Measurements from ENCODE around the gene MBD3L4.

The MBD3L4 gene

DNA sequence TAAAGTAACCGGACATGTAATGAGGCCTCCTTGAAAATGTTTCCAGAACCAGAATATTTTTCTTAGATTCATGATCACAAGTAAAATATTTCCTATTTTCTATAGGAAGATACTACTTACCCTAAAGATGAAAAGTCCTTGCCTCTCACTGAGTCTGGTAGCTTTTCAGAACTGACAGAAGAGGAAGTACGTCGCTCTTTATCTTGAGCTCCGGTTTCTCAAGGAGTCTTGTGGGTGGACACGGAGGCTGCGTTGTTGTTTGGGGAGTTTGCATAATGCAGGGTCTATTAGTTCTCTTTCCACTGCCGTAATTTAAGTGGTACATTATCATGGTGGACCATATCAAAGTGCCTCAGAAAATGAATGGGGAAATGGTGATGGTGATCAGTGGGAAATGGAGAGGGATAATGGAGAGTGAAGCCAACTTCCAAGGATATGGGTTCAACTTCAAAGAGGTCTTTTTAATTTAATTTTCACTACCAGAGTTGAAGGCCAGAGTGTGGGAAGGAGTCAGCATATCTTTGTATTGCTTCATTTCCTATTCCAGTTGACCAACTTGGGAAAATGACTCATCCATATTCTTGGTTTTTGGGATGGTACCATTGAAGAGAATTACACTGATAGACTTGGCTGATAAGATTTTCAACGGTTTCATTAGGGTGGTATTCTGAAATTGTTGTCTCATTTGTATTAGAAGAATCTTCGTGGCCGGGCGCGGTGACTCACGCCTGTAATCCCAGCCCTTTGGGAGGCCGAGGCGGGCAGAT, 42.1 kb downstream of the MBD3L4 start:
- no peak overlapping the region for H3K4me2 ChIP-seq (ENCODE audit: insufficient read depth, low read length)
- H3K36me3 ChIP-seq (ENCODE audit: insufficient read depth, low read length) = no peaks in the 10 kb centered on the region
- no peaks in the 10 kb centered on the region for H3K27me3 ChIP-seq (ENCODE audit: insufficient read depth, low read length, poor library complexity)
- H3K4me3 ChIP-seq (ENCODE audit: low read depth in 1 of 2, low read length in 2 of 2) = no peak overlapping the region
- H3K79me2 ChIP-seq (ENCODE audit: insufficient read depth, low read length) = no peaks in the 10 kb centered on the region
- no peaks in the 10 kb centered on the region for H3K9me3 ChIP-seq (ENCODE audit: insufficient read depth, low read length, severe bottlenecking)
- H3K4me1 ChIP-seq (ENCODE audit: insufficient read depth, low read length) = no peaks in the 10 kb centered on the region
- no peak overlapping the region for H3K9ac ChIP-seq (ENCODE audit: low read depth, low read length)
- no peak for ATAC-seq (ENCODE audit: insufficient read depth, low read depth)
- H2AFZ ChIP-seq (ENCODE audit: low read depth, low read length) = no peak overlapping the region
- no peak for TF ChIP-seq EZH2 (IDR thresholded peaks at IDR 0.05; ENCODE audit: borderline replicate concordance, low read depth, low read length, severe bottlenecking)
- no peak for DNase-seq
- H3K27ac ChIP-seq (ENCODE audit: low read length) = no peak overlapping the region
- H4K20me1 ChIP-seq (ENCODE audit: insufficient read depth, low read length) = no peaks in the 10 kb centered on the region

DNA sequence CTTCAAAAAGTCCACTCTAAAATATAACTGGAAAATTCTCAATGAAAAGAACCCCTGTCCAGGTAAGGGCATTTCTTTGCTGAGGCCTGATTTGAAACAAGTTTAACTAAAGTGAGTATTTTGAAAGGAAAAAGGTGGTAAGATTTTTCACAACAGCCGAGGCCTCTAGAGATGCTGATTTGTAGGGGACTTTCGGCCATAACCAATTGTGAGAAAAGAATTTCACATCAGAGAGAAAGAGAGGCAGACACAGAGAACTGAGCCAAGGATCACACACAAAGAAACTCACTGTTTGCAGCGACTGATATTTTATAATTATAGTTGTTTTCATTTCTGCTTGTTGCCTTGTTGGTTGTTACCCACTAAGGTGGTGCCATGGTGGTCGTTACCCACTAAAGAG, 43.2 kb downstream of the MBD3L4 start:
- Histone ChIP-seq H3K79me2 (ENCODE audit: insufficient read depth, low read length) (no peaks in the 10 kb centered on the region), H3K36me3 (ENCODE audit: insufficient read depth, low read length) (no peaks in the 10 kb centered on the region), H3K4me3 (ENCODE audit: low read depth in 1 of 2, low read length in 2 of 2) (no peak overlapping the region), H4K20me1 (ENCODE audit: insufficient read depth, low read length) (no peaks in the 10 kb centered on the region), H3K27ac (ENCODE audit: low read length) (no peak overlapping the region), H2AFZ (ENCODE audit: low read depth, low read length) (no peak overlapping the region), H3K9me3 (ENCODE audit: insufficient read depth, low read length, severe bottlenecking) (no peaks in the 10 kb centered on the region), H3K27me3 (ENCODE audit: insufficient read depth, low read length, poor library complexity) (no peaks in the 10 kb centered on the region), H3K9ac (ENCODE audit: low read depth, low read length) (no peak overlapping the region), H3K4me1 (ENCODE audit: insufficient read depth, low read length) (no peaks in the 10 kb centered on the region), H3K4me2 (ENCODE audit: insufficient read depth, low read length) (no peak overlapping the region)
- no peak for ATAC-seq (ENCODE audit: insufficient read depth, low read depth)
- no peak for TF ChIP-seq EZH2 (IDR thresholded peaks at IDR 0.05; ENCODE audit: borderline replicate concordance, low read depth, low read length, severe bottlenecking)
- TF ChIP-seq, protein P1, sequence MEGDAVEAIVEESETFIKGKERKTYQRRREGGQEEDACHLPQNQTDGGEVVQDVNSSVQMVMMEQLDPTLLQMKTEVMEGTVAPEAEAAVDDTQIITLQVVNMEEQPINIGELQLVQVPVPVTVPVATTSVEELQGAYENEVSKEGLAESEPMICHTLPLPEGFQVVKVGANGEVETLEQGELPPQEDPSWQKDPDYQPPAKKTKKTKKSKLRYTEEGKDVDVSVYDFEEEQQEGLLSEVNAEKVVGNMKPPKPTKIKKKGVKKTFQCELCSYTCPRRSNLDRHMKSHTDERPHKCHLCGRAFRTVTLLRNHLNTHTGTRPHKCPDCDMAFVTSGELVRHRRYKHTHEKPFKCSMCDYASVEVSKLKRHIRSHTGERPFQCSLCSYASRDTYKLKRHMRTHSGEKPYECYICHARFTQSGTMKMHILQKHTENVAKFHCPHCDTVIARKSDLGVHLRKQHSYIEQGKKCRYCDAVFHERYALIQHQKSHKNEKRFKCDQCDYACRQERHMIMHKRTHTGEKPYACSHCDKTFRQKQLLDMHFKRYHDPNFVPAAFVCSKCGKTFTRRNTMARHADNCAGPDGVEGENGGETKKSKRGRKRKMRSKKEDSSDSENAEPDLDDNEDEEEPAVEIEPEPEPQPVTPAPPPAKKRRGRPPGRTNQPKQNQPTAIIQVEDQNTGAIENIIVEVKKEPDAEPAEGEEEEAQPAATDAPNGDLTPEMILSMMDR (IDR thresholded peaks at IDR 0.05; ENCODE audit: borderline replicate concordance, extremely low read depth, low read length, poor library complexity, severe bottlenecking) = no peak
- DNase-seq = no peak

- TF ChIP-seq EZH2 (IDR thresholded peaks at IDR 0.05; ENCODE audit: borderline replicate concordance, low read depth, low read length, severe bottlenecking) = no peak
- ATAC-seq (ENCODE audit: insufficient read depth, low read depth) (no peak), DNase-seq (no peak)
- Histone ChIP-seq H3K4me2 (ENCODE audit: insufficient read depth, low read length) (no peak overlapping the region), H4K20me1 (ENCODE audit: insufficient read depth, low read length) (no peaks in the 10 kb centered on the region), H3K9me3 (ENCODE audit: insufficient read depth, low read length, severe bottlenecking) (no peaks in the 10 kb centered on the region), H2AFZ (ENCODE audit: low read depth, low read length) (no peak overlapping the region), H3K9ac (ENCODE audit: low read depth, low read length) (no peak overlapping the region), H3K4me3 (ENCODE audit: low read depth in 1 of 2, low read length in 2 of 2) (no peak overlapping the region), H3K79me2 (ENCODE audit: insufficient read depth, low read length) (no peaks in the 10 kb centered on the region), H3K27me3 (ENCODE audit: insufficient read depth, low read length, poor library complexity) (no peaks in the 10 kb centered on the region), H3K27ac (ENCODE audit: low read length) (no peak overlapping the region), H3K4me1 (ENCODE audit: insufficient read depth, low read length) (no peaks in the 10 kb centered on the region), H3K36me3 (ENCODE audit: insufficient read depth, low read length) (no peaks in the 10 kb centered on the region)
These were observed 44.9 kb downstream of the MBD3L4 start for GRCh38 chr19:6995054-6995453.

DNA sequence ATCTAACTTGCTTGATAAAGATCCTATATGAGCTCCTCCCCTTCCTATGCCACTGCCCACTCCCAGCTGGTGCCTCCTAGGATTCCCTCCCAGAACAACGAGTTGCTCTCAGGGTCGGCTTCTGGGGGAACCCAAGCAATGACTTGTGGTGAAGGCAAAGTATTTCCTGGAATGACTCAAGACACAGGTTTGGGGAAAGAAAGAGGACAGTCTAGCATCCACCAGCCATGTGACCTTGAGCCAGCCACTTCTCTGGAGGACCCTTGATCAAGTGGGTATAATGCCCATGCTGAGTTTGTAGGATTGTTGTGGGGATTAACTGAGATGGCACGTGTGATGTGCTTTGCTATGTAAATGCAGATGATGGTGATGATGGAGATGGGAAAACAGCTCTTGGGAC, 51.7 kb downstream of the MBD3L4 start:
- ATAC-seq (ENCODE audit: insufficient read depth, low read depth) (no peak), DNase-seq (no peak)
- Histone ChIP-seq H3K4me1 (ENCODE audit: insufficient read depth, low read length) (no peaks in the 10 kb centered on the region), H4K20me1 (ENCODE audit: insufficient read depth, low read length) (no peaks in the 10 kb centered on the region), H3K4me2 (ENCODE audit: insufficient read depth, low read length) (no peak overlapping the region), H3K9ac (ENCODE audit: low read depth, low read length) (no peak overlapping the region), H3K9me3 (ENCODE audit: insufficient read depth, low read length, severe bottlenecking) (peaks cover 15% of the 10 kb centered on the region), H2AFZ (ENCODE audit: low read depth, low read length) (no peak overlapping the region), H3K4me3 (ENCODE audit: low read depth in 1 of 2, low read length in 2 of 2) (no peak overlapping the region), H3K27ac (ENCODE audit: low read length) (no peak overlapping the region), H3K27me3 (ENCODE audit: insufficient read depth, low read length, poor library complexity) (no peaks in the 10 kb centered on the region), H3K79me2 (ENCODE audit: insufficient read depth, low read length) (no peaks in the 10 kb centered on the region), H3K36me3 (ENCODE audit: insufficient read depth, low read length) (no peaks in the 10 kb centered on the region)
- no peak for TF ChIP-seq EZH2 (IDR thresholded peaks at IDR 0.05; ENCODE audit: borderline replicate concordance, low read depth, low read length, severe bottlenecking)
- TF ChIP-seq, protein P1 (IDR thresholded peaks at IDR 0.05; ENCODE audit: borderline replicate concordance, extremely low read depth, low read length, poor library complexity, severe bottlenecking) = no peak

All from DND-41 (cell line).